ENCODE measurements around the gene MVK. TPM values are rescaled to one million over a fixed set of nuclear protein-coding genes. Genes with fewer than 3 reads are reported as not detected.

Gene MVK
- total and polyA plus RNA-seq, 2 experiments from 2014 or later: 16.7 to 40.1 TPM

GRCh38 chr12:109538191-109538863 is 35.3 kb upstream of the MVK start:
- Mint-ChIP-seq H3K27me3 (ENCODE audit: insufficient read depth, low read depth, poor library complexity) (peaks cover 19% of the 10 kb centered on the region), H3K4me1 (no peaks in the 10 kb centered on the region), H3K36me3 (ENCODE audit: low read depth) (no peaks in the 10 kb centered on the region; the same call in 2 of the 3 replicates), H3K27ac (no peak overlapping the region), H3K9me3 (no peaks in the 10 kb centered on the region), H3K4me3 (no peak overlapping the region)
- Histone ChIP-seq H3K27ac (ENCODE audit: low read depth) (no peak overlapping the region), H2AFZ (no peak overlapping the region), H3K4me3 (no peak overlapping the region), H3K36me3 (ENCODE audit: insufficient read depth) (no peaks in the 10 kb centered on the region), H3K9me2 (ENCODE audit: insufficient read depth) (no peaks in the 10 kb centered on the region), H3K27me3 (ENCODE audit: insufficient read depth) (no peaks in the 10 kb centered on the region), H3K79me2 (replicated peaks; ENCODE audit: insufficient read depth) (no peaks in the 10 kb centered on the region), H3F3A (replicated peaks; ENCODE audit: low read depth) (no peaks in the 10 kb centered on the region), H4K20me1 (replicated peaks; ENCODE audit: insufficient read depth) (no peaks in the 10 kb centered on the region), H3K4me2 (no peak overlapping the region), H3K4me1 (ENCODE audit: insufficient read depth) (no peaks in the 10 kb centered on the region)
- ATAC-seq (no peak), DNase-seq (ENCODE audit: low spot score) (no peak)
- no peak for TF ChIP-seq ZNF331 (CRISPR knock-in tag; IDR thresholded peaks at IDR 0.05; ENCODE audit: low read depth)
- TF ChIP-seq CREB1 (CRISPR knock-in tag; IDR thresholded peaks at IDR 0.05; ENCODE audit: low read depth): no peak
- TF ChIP-seq REST (IDR thresholded peaks at IDR 0.05; ENCODE audit: unreplicated experiment): no peak
- TF ChIP-seq ZNF114 (CRISPR knock-in tag; IDR thresholded peaks at IDR 0.05): no peak
- no peak for TF ChIP-seq ETS1 (IDR thresholded peaks at IDR 0.05)
- TF ChIP-seq EZH2phosphoT487 (IDR thresholded peaks at IDR 0.05; ENCODE audit: unreplicated experiment): no peak

- ATAC-seq (no peak), DNase-seq (ENCODE audit: low spot score) (no peak)
- H3F3A ChIP-seq (replicated peaks; ENCODE audit: low read depth): no peaks in the 10 kb centered on the region
- H3K27me3 Mint-ChIP-seq (ENCODE audit: insufficient read depth, low read depth, poor library complexity): peaks cover 19% of the 10 kb centered on the region
- no peaks in the 10 kb centered on the region for H3K9me3 Mint-ChIP-seq
- H4K20me1 ChIP-seq (replicated peaks; ENCODE audit: insufficient read depth): no peaks in the 10 kb centered on the region
- H3K27me3 ChIP-seq (ENCODE audit: insufficient read depth): no peaks in the 10 kb centered on the region
- no peaks in the 10 kb centered on the region for H3K36me3 ChIP-seq (ENCODE audit: insufficient read depth)
- no peak overlapping the region for H3K27ac ChIP-seq (ENCODE audit: low read depth)
- TF ChIP-seq EZH2phosphoT487 (IDR thresholded peaks at IDR 0.05; ENCODE audit: unreplicated experiment): no peak
- TF ChIP-seq ZNF462 (CRISPR knock-in tag; IDR thresholded peaks at IDR 0.05): no peak
- no peak overlapping the region for H2AFZ ChIP-seq
- no peak overlapping the region for H3K27ac Mint-ChIP-seq
- H3K9me2 ChIP-seq (ENCODE audit: insufficient read depth): no peaks in the 10 kb centered on the region
- H3K4me3 ChIP-seq: no peak overlapping the region
- H3K4me3 Mint-ChIP-seq: no peak overlapping the region
- no peaks in the 10 kb centered on the region for H3K79me2 ChIP-seq (replicated peaks; ENCODE audit: insufficient read depth)
- H3K4me1 ChIP-seq (ENCODE audit: insufficient read depth): no peaks in the 10 kb centered on the region
- no peaks in the 10 kb centered on the region; the same call in 2 of the 3 replicates for H3K36me3 Mint-ChIP-seq (ENCODE audit: low read depth)
- no peaks in the 10 kb centered on the region for H3K4me1 Mint-ChIP-seq
- H3K4me2 ChIP-seq: no peak overlapping the region
These were observed 34.1 kb upstream of the MVK start for GRCh38 chr12:109539508-109539907.
